A673 (cell line): ENCODE results near the gene PDE6A. TPM values are rescaled to one million over a fixed set of nuclear protein-coding genes. Genes with fewer than 3 reads are reported as not detected.
"Not testable (repeated sequence)": the region's sequence is repeated elsewhere in the genome, so short reads cannot be mapped to it uniquely, and the experiment has no call there.

ENCODE experiments used
- BruUV-seq: library from RNA; stranded (reverse); fragments of 400-500 nt; replicated peaks from 2 replicates; lab custom pipeline; 2021; lab: Mats Ljungman, UMichigan
- CTCF ChIA-PET: fragments of 300-600 bp; sonication (Branson Sonifier 250); formaldehyde crosslinking; loops from one replicate; lab custom pipeline; 2022; ENCODE audit warnings: antibody characterized with exemption; lab: Charles Lee
- POLR2A ChIA-PET: fragments of 300-600 bp; sonication (Branson Sonifier 250); formaldehyde crosslinking; loops from one replicate; lab custom pipeline; 2022; ENCODE audit warnings: antibody characterized with exemption; ENCODE audit not compliant: low non-redundant PET; lab: Charles Lee
- DNase-seq: peaks from one replicate; pipeline ENCODE4 v3.0.0-alpha.2; 2015; ENCODE audit warnings: low spot score
- H3K27ac ChIP-seq: fragments of 200-600 bp; sonication (generic); 2 replicates; pipeline ENCODE4 v1.5.1; 2016; ENCODE audit warnings: mixed run types, low read depth, mild to moderate bottlenecking, mixed read lengths, antibody characterized with exemption, low read length; ENCODE audit not compliant: poor library complexity, severe bottlenecking
- H3K27me3 ChIP-seq: fragments of 200-600 bp; sonication (generic); replicated peaks from 2 replicates; pipeline ENCODE4 v1.6.1; 2017; ENCODE audit warnings: mixed run types, low read depth, mild to moderate bottlenecking, mixed read lengths, antibody characterized with exemption, low read length; ENCODE audit not compliant: insufficient read depth, poor library complexity
- H3K36me3 ChIP-seq: fragments of 200-600 bp; sonication (generic); 2 replicates; pipeline ENCODE4 v1.6.1; 2016; ENCODE audit warnings: mixed run types, mild to moderate bottlenecking, mixed read lengths, antibody characterized with exemption, low read length; ENCODE audit not compliant: insufficient read depth, poor library complexity, severe bottlenecking
- H3K4me1 ChIP-seq: fragments of 200-600 bp; sonication (generic); 2 replicates; pipeline ENCODE4 v1.6.1; 2017; ENCODE audit warnings: mixed run types, mild to moderate bottlenecking, mixed read lengths, antibody characterized with exemption, low read length; ENCODE audit not compliant: insufficient read depth, poor library complexity, severe bottlenecking
- H3K4me3 ChIP-seq: fragments of 200-600 bp; sonication (generic); 2 replicates; pipeline ENCODE4 v1.5.1; 2016; ENCODE audit warnings: low read depth, mixed run types, mild to moderate bottlenecking, mixed read lengths, low read length; ENCODE audit not compliant: poor library complexity, severe bottlenecking
- H3K9me3 ChIP-seq: fragments of 200-600 bp; sonication (generic); 2 replicates; pipeline ENCODE4 v1.6.1; 2016; ENCODE audit warnings: mixed run types, low read depth, mild to moderate bottlenecking, mixed read lengths, antibody characterized with exemption, low read length; ENCODE audit not compliant: poor library complexity, severe bottlenecking
- CTCF ChIP-seq: fragments of 300-800, 200-600 bp; sonication (generic); conservative IDR thresholded peaks from 2 replicates; pipeline ENCODE4 v1.5.1; 2017; ENCODE audit warnings: low read depth, mild to moderate bottlenecking, antibody characterized with exemption, low read length, moderate library complexity, mixed read lengths
- EZH2 ChIP-seq: fragments of 200-600 bp; sonication (generic); IDR thresholded peaks from 2 replicates; pipeline ENCODE4 v1.6.1; 2017; ENCODE audit warnings: borderline replicate concordance, low read depth, mild to moderate bottlenecking, mixed read lengths, antibody characterized with exemption, low read length; ENCODE audit not compliant: poor library complexity, severe bottlenecking
- intact Hi-C: fragments of 100-400 bp; cut with micrococcal nuclease; formaldehyde crosslinking; loops from one replicate; pipeline ENCODE4 v1.10.0; 2022; ENCODE audit not compliant: unreplicated experiment
- total RNA-seq: library from RNA; stranded (reverse); gene quantifications from 2 replicates; pipeline ENCODE4 v1.2.3, GENCODE V29; 2021

The PDE6A gene
- total RNA-seq, 1 experiment from 2014 or later: 0.49 TPM

- Histone ChIP-seq H3K36me3 (no peaks in the 10 kb centered on the region), H3K4me1 (peaks cover 8% of the 10 kb centered on the region), H3K27me3 (no peaks in the 10 kb centered on the region), H3K9me3 (no peaks in the 10 kb centered on the region), H3K4me3 (no peak overlapping the region), H3K27ac (no peak overlapping the region)
- BruUV-seq: no TSS peak
- intact Hi-C loops: no loop called here
- TF ChIP-seq CTCF: no peak
- no peak for TF ChIP-seq EZH2
- CTCF ChIA-PET: no interaction called here
- POLR2A ChIA-PET: no interaction called here
- no peak for DNase-seq
Measured at GRCh38 chr5:149885513-149885912, 59.1 kb downstream of the PDE6A start.

- DNase-seq: no peak
- ChIA-PET POLR2A (no interaction called here), CTCF (no interaction called here)
- Histone ChIP-seq H3K36me3 (no peaks in the 10 kb centered on the region), H3K9me3 (no peaks in the 10 kb centered on the region), H3K27ac (no peak overlapping the region), H3K4me1 (peaks cover 8% of the 10 kb centered on the region), H3K27me3 (no peaks in the 10 kb centered on the region), H3K4me3 (no peak overlapping the region)
- intact Hi-C loops: no loop called here
- BruUV-seq: no TSS peak
- TF ChIP-seq CTCF: no peak
- TF ChIP-seq EZH2: no peak
Measured at GRCh38 chr5:149883550-149883949, 61.0 kb downstream of the PDE6A start.

GRCh38 chr5:149882633-149883032, 62.0 kb downstream of the PDE6A start:
- H3K27ac ChIP-seq, H3K36me3 ChIP-seq, CTCF ChIA-PET, DNase-seq, H3K27me3 ChIP-seq, H3K9me3 ChIP-seq, POLR2A ChIA-PET, intact Hi-C loops, H3K4me3 ChIP-seq, H3K4me1 ChIP-seq, BruUV-seq: not testable (repeated sequence)

GRCh38 chr5:149881874-149882273, 62.7 kb downstream of the PDE6A start:
- no peak for TF ChIP-seq CTCF
- TF ChIP-seq EZH2: no peak
- H3K27me3 ChIP-seq: no peaks in the 10 kb centered on the region
- ChIA-PET CTCF (no interaction called here), POLR2A (no interaction called here)
- H3K36me3 ChIP-seq: no peaks in the 10 kb centered on the region
- H3K27ac ChIP-seq: no peak overlapping the region
- H3K9me3 ChIP-seq: no peaks in the 10 kb centered on the region
- H3K4me1 ChIP-seq: no peaks in the 10 kb centered on the region
- no peak overlapping the region for H3K4me3 ChIP-seq
- intact Hi-C loops: no loop called here
- no peak for DNase-seq
- BruUV-seq: no TSS peak
